ENCODE results near the gene WARS2.

Gene WARS2

GRCh38 chr1:119061700-119062099, 78.8 kb downstream of the WARS2 start:
- POLR2A ChIA-PET, result no interaction called here
- CTCF ChIA-PET, result no interaction called here

GRCh38 chr1:119055568-119055967, 84.9 kb downstream of the WARS2 start:
- no peak for TF ChIP-seq CTCF (IDR thresholded peaks at IDR 0.05; ENCODE audit: control extremely low read depth, extremely low read depth, low read depth, missing control alignments)
- no peak for DNase-seq (ENCODE audit: extremely low spot score)
- ChIA-PET CTCF (interaction anchor here (0.9 kb wide), 1 partner anchor 9 kb away, joined by 4 read pairs; no protein-coding TSS in a partner anchor), POLR2A (no interaction called here)

More at GRCh38 chr1:119061700-119062099, 78.8 kb downstream of the WARS2 start:
- TF ChIP-seq CTCF (IDR thresholded peaks at IDR 0.05; ENCODE audit: control extremely low read depth, extremely low read depth, low read depth, missing control alignments), result no peak
- DNase-seq (ENCODE audit: extremely low spot score), result no peak

GRCh38 chr1:119053917-119054316, 86.5 kb downstream of the WARS2 start:
- TF ChIP-seq CTCF (IDR thresholded peaks at IDR 0.05; ENCODE audit: control extremely low read depth, extremely low read depth, low read depth, missing control alignments), result no peak
- ChIA-PET CTCF (no interaction called here), POLR2A (no interaction called here)
- no peak for DNase-seq (ENCODE audit: extremely low spot score)

- POLR2A ChIA-PET, result no interaction called here
These were observed 88.2 kb downstream of the WARS2 start for GRCh38 chr1:119052267-119052666.

GRCh38 chr1:119048624-119049404, 91.6 kb downstream of the WARS2 start:
- POLR2A ChIA-PET, result no interaction called here
- no peak for DNase-seq (ENCODE audit: extremely low spot score)

More at GRCh38 chr1:119052267-119052666, 88.2 kb downstream of the WARS2 start:
- no peak for DNase-seq (ENCODE audit: extremely low spot score)
- CTCF ChIA-PET, result no interaction called here
- TF ChIP-seq CTCF (IDR thresholded peaks at IDR 0.05; ENCODE audit: control extremely low read depth, extremely low read depth, low read depth, missing control alignments), result no peak

More at GRCh38 chr1:119048624-119049404, 91.6 kb downstream of the WARS2 start:
- no peak for TF ChIP-seq CTCF (IDR thresholded peaks at IDR 0.05; ENCODE audit: control extremely low read depth, extremely low read depth, low read depth, missing control alignments)
- CTCF ChIA-PET, result no interaction called here

All from GM10248 (cell line).